Naive thymus-derived CD4-positive, alpha-beta T cell (primary cell): ENCODE data around the gene CEP85L. TPM values are rescaled to one million over a fixed set of nuclear protein-coding genes. Genes with fewer than 3 reads are reported as not detected.

ENCODE experiments used
- ATAC-seq: fragments of 150-1000 bp; cut with Tn5 transposase; 2 replicates; pipeline ENCODE4 v1.10.0; 2021; ENCODE audit warnings: mild to moderate bottlenecking, moderate library complexity
- CTCF ChIA-PET: fragments of 350-600 bp; sonication (Branson Sonifier 250); formaldehyde crosslinking; loops from one replicate; lab custom pipeline; 2021; ENCODE audit warnings: antibody characterized with exemption; lab: Charles Lee
- POLR2A ChIA-PET: fragments of 350-600 bp; sonication (Branson Sonifier 250); formaldehyde crosslinking; loops from one replicate; lab custom pipeline; 2021; ENCODE audit warnings: antibody characterized with exemption, inconsistent platforms; lab: Charles Lee
- DNase-seq, 9 donors: peaks; one replicate each; pipeline versions ENCODE4 v3.0.0 to v3.0.0-alpha.2; 2020 to 2022; ENCODE audit warnings: mixed read lengths in 1 of 9
- H3K27ac ChIP-seq: one replicate; pipeline ENCODE4 v1.7.0; 2013; ENCODE audit warnings: mild to moderate bottlenecking, low read depth, low read length, moderate library complexity
- H3K27me3 ChIP-seq, 2 donors: one replicate each; pipeline ENCODE4 v1.7.0; 2013; ENCODE audit warnings: low read length in 2 of 2, mild to moderate bottlenecking in 2 of 2, moderate library complexity in 2 of 2; ENCODE audit not compliant: control insufficient read depth in 2 of 2, insufficient read depth in 2 of 2
- H3K36me3 ChIP-seq, 3 experiments: 1 replicate in 2 of 3; 2 replicates in 1 of 3; pipeline ENCODE4 v1.7.0; 2013; ENCODE audit warnings: low read length in 3 of 3, mild to moderate bottlenecking in 3 of 3, moderate library complexity in 1 of 3; ENCODE audit not compliant: insufficient read depth in 3 of 3, control insufficient read depth in 2 of 3
- H3K4me1 ChIP-seq, 2 donors: one replicate each; pipeline ENCODE4 v1.7.0; 2013; ENCODE audit warnings: low read length in 2 of 2, mild to moderate bottlenecking in 2 of 2, moderate library complexity in 1 of 2; ENCODE audit not compliant: control insufficient read depth in 2 of 2, insufficient read depth in 2 of 2
- H3K4me3 ChIP-seq: 2 replicates; pipeline ENCODE4 v1.7.0; 2013; ENCODE audit warnings: mild to moderate bottlenecking, low read length
- H3K9me3 ChIP-seq, 3 experiments: 1 replicate in 2 of 3; 2 replicates in 1 of 3; pipeline ENCODE4 v1.7.0; 2013; ENCODE audit warnings: low read length in 3 of 3; ENCODE audit not compliant: control insufficient read depth in 2 of 3
- H3K27ac Mint-ChIP-seq, 9 donors: one replicate each; pipeline ENCODE4 v1.8.0; 2020 to 2022; ENCODE audit warnings: mixed read lengths in 9 of 9, mild to moderate bottlenecking in 8 of 9, moderate library complexity in 5 of 9, inconsistent platforms in 2 of 9
- H3K27me3 Mint-ChIP-seq, 5 donors: one replicate each; pipeline ENCODE4 v1.8.0; 2021 to 2022; ENCODE audit warnings: mixed read lengths in 5 of 5, mild to moderate bottlenecking in 1 of 5
- H3K36me3 Mint-ChIP-seq, 5 donors: one replicate each; pipeline ENCODE4 v1.8.0; 2020 to 2022; ENCODE audit warnings: mixed read lengths in 5 of 5, mild to moderate bottlenecking in 3 of 5, inconsistent platforms in 1 of 5
- H3K4me1 Mint-ChIP-seq, 7 donors: one replicate each; pipeline ENCODE4 v1.8.0; 2020 to 2022; ENCODE audit warnings: mixed read lengths in 7 of 7, mild to moderate bottlenecking in 3 of 7, inconsistent platforms in 1 of 7
- H3K4me3 Mint-ChIP-seq, 10 donors: one replicate each; pipeline ENCODE4 v1.8.0; 2020 to 2022; ENCODE audit warnings: mild to moderate bottlenecking in 10 of 10, mixed read lengths in 10 of 10, moderate library complexity in 6 of 10, inconsistent platforms in 2 of 10
- H3K9me3 Mint-ChIP-seq, 11 donors: one replicate each; pipeline ENCODE4 v1.8.0; 2020 to 2022; ENCODE audit warnings: mixed read lengths in 11 of 11, mild to moderate bottlenecking in 4 of 11, inconsistent platforms in 1 of 11, moderate library complexity in 1 of 11
- intact Hi-C, 2 donors: fragments of 100-400 bp; cut with micrococcal nuclease; formaldehyde crosslinking; loops; one replicate each; pipeline ENCODE4 v1.15.1; 2023
- polyA plus RNA-seq, 2 donors: library from polyadenylated mRNA; unstranded; fragments of 300-500 nt; fragmentation: Illumina TruSeq; gene quantifications; one replicate each; pipeline ENCODE4 v1.2.3, GENCODE V29; 2021
- total RNA-seq, 6 experiments: library from RNA in 5 of 6; stranded (reverse) in 5 of 6; gene quantifications; 1 replicate in 5 of 6; 2 replicates in 1 of 6; pipeline ENCODE4 v1.2.3 and lab custom pipeline; 2021 to 2026

Gene CEP85L
- total and polyA plus RNA-seq, 7 experiments from 2014 or later: 47.3 to 89.1 (median 76.2) TPM

DNA sequence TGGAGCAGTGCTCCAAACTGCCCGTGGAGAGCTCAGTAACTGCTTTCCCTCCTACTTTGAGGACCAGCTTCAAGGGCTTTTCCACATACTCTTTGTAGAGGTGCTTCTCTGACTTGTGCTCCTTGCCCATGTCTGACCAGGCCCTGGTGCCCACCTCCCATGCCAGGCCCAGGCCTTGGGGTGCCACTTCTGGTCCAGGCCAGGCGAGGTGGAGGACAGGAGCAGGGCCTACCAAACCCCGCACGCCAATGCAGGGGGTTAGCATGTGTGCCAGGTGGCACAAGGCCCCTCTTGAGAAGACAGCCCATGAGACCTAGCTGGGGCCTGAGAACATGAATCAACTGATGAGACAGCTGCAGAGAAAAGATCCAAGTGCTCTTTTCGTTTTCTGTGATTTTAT is 150.3 kb downstream of the CEP85L start:
- DNase-seq (no peak), ATAC-seq (no peak)
- ChIA-PET CTCF (no interaction called here), POLR2A (no interaction called here)
- no peak overlapping the region for H3K4me3 ChIP-seq
- Mint-ChIP-seq H3K36me3 (peaks cover 40 to 75% (median 58%) of the 10 kb centered on the region in 5 donors), H3K27ac (peak overlapping the region in 3 of 9 donors; percentile 15 to 40 (median 22)), H3K4me3 (no peak overlapping the region), H3K27me3 (no peaks in the 10 kb centered on the region), H3K4me1 (peaks cover 3 to 37% (median 16%) of the 10 kb centered on the region in 7 donors), H3K9me3 (peaks cover 0 to 14% (median 5%) of the 10 kb centered on the region in 11 donors)
- intact Hi-C loops: no loop called here
- H3K4me1 ChIP-seq: no peaks in the 10 kb centered on the region
- H3K9me3 ChIP-seq: no peaks in the 10 kb centered on the region
- H3K36me3 ChIP-seq: peaks cover 3 to 31% (median 4%) of the 10 kb centered on the region in 3 experiments
- no peaks in the 10 kb centered on the region for H3K27me3 ChIP-seq
- no peak overlapping the region for H3K27ac ChIP-seq

DNA sequence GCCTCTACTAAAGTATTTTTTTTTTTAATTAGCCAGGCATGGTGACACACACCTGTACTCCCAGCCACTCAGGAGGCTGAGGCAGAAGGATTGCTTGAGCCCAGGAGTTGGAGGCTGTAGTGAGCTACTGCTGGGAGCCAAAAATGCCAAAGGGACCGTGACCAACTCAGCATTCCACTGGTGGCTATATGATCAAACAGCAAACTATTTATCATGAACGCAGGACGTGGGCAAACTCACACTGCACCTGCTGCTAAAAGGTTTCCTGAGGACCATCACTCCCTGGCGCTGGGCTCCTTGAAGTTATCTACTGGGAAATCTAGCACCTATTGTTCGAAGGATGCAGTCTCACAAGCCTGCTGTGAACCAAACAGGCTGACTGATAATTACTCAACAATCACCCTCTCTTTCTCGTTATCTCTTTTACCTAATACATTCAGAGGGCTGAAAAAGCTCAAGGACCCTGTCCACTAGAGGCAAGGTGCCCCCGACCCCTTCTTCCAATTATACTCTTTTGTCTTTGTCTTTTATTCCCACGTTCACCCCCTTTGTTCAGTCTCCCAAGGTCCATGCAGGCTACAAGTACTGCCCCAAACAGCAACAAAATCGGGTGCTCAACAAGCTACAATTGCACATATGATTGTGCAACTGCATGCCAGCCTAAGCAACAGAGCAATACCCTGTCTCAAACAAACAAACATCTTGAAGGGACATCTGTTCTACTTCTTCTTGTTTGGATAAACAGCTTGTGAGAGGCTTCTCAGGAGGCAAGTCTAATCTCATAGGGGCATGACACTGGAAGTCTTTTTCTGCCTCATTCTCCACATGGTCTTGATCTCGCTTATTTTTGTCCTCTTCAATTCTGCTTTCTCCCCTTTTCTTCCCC is 151.0 kb downstream of the CEP85L start:
- Histone ChIP-seq H3K36me3 (peaks cover 3 to 37% (median 4%) of the 10 kb centered on the region in 3 experiments), H3K9me3 (no peaks in the 10 kb centered on the region), H3K4me1 (no peaks in the 10 kb centered on the region), H3K27ac (no peak overlapping the region), H3K4me3 (no peak overlapping the region), H3K27me3 (no peaks in the 10 kb centered on the region)
- H3K36me3 Mint-ChIP-seq: peaks cover 40 to 74% (median 57%) of the 10 kb centered on the region in 5 donors
- H3K9me3 Mint-ChIP-seq: peaks cover 0 to 14% (median 5%) of the 10 kb centered on the region in 11 donors
- CTCF ChIA-PET: no interaction called here
- intact Hi-C loops: no loop called here
- H3K4me3 Mint-ChIP-seq: peak overlapping the region in 1 of 10 donors; percentile 3
- POLR2A ChIA-PET: interaction anchor here (0.6 kb wide), 1 partner anchor 11 kb away, joined by 3 read pairs; no protein-coding TSS in a partner anchor
- no peaks in the 10 kb centered on the region for H3K27me3 Mint-ChIP-seq
- DNase-seq: no peak
- no peak for ATAC-seq
- peaks cover 2 to 36% (median 16%) of the 10 kb centered on the region in 7 donors for H3K4me1 Mint-ChIP-seq
- peak overlapping the region in 3 of 9 donors; percentile 6 to 22 (median 15) for H3K27ac Mint-ChIP-seq

DNA sequence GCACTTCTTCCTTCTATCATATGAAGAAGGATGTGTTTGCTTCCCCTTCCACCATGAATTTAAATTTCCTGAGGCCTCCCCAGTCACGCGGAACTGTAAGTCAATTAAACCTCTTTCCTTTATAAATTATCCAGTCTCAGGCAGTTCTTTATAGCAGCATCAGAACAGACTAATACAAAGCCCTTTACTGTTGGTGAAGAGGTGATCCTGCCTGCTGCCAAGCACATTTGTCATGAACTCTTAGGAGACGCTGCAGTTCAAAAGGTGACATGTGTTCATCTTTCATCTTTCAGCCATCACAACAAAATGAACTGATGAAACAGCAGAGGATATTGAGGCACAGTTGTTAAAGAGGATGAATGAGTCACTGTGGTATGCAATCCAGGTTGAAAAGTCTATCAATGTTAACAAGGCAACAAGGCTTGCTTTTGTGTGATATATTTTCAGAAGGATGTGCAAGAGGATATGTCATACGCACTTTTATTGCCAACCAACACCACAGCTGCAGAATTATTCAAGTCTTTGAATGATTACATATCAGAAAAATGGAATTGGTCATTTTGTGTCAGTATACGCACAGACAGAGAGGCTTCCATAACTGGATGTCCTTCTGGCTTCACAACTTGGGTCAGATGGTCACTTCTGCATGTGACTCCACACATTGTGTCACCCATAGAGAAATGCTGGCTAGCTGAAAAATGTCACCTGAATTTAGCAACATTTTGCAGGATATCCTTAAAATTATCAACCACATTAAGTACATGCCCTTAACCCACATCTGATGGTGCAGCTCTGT is 155.7 kb downstream of the CEP85L start:
- peaks cover 33 to 78% (median 64%) of the 10 kb centered on the region in 5 donors for H3K36me3 Mint-ChIP-seq
- Histone ChIP-seq H3K9me3 (no peaks in the 10 kb centered on the region), H3K36me3 (peaks cover 0 to 39% (median 3%) of the 10 kb centered on the region in 3 experiments), H3K4me1 (no peaks in the 10 kb centered on the region), H3K27ac (no peak overlapping the region), H3K27me3 (no peaks in the 10 kb centered on the region), H3K4me3 (no peak overlapping the region)
- DNase-seq (no peak), ATAC-seq (no peak)
- no peaks in the 10 kb centered on the region for H3K27me3 Mint-ChIP-seq
- no peak overlapping the region for H3K4me3 Mint-ChIP-seq
- intact Hi-C loops: no loop called here
- H3K9me3 Mint-ChIP-seq: peaks cover 0 to 12% (median 5%) of the 10 kb centered on the region in 11 donors
- POLR2A ChIA-PET: no interaction called here
- H3K4me1 Mint-ChIP-seq: peaks cover 2 to 42% (median 25%) of the 10 kb centered on the region in 7 donors
- CTCF ChIA-PET: no interaction called here
- peak overlapping the region in 1 of 9 donors; percentile 14 for H3K27ac Mint-ChIP-seq

DNA sequence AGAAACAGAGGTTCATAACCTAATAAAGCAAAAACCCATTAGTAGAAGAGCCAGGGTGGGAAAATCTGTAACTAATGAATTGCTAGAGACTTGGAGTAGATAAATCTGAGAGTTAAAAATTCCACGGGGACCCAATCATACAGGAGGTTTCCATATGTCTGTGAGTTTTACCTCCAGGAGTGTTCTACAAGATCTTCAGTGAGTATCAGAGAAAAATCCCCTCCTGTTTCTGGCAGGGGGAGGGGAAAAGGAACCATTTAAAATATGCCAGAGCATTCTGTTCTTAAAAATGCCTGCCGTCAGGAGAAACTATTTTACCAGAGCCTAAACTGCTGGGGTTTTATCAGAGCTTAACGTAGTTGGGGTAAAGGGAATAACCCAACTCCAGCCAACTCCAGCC is 157.3 kb downstream of the CEP85L start:
- H3K4me3 Mint-ChIP-seq: no peak overlapping the region
- intact Hi-C loops: no loop called here
- H3K36me3 Mint-ChIP-seq: peaks cover 40 to 82% (median 72%) of the 10 kb centered on the region in 5 donors
- peaks cover 0 to 4% (median 0%) of the 10 kb centered on the region in 3 experiments for H3K9me3 ChIP-seq
- CTCF ChIA-PET: no interaction called here
- ATAC-seq (no peak), DNase-seq (no peak)
- peak overlapping the region in 3 of 9 donors; percentile 0 to 82 (median 4) for H3K27ac Mint-ChIP-seq
- H3K4me1 Mint-ChIP-seq: peaks cover 0 to 34% (median 16%) of the 10 kb centered on the region in 7 donors
- H3K27ac ChIP-seq: no peak overlapping the region
- POLR2A ChIA-PET: interaction anchor here (0.6 kb wide), 1 partner anchor 10 kb away, joined by 4 read pairs; no protein-coding TSS in a partner anchor
- H3K36me3 ChIP-seq: peaks cover 3 to 48% (median 11%) of the 10 kb centered on the region in 3 experiments
- H3K4me3 ChIP-seq: no peak overlapping the region
- H3K27me3 ChIP-seq: no peaks in the 10 kb centered on the region
- H3K9me3 Mint-ChIP-seq: peaks cover 0 to 20% (median 18%) of the 10 kb centered on the region in 11 donors
- no peaks in the 10 kb centered on the region for H3K27me3 Mint-ChIP-seq
- H3K4me1 ChIP-seq: no peaks in the 10 kb centered on the region

DNA sequence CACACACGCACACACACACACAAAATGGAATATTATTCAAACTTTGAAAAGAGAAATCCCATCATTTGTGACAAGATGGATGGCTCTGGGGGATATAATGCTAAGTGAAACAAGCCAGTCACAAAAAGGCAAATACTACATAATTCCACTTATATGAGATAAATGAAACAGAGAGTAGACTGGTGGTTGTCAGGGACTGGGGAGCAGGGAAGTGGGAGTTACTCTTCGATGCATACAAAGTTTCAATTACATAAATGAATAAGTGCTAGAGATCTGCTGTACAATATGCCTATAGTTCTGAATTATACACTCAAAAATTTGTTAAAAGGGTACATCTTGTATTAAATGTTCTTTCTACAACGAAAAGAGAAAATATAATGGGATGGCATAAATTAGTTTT is 161.4 kb downstream of the CEP85L start:
- Mint-ChIP-seq H3K27ac (no peak overlapping the region), H3K9me3 (peaks cover 8 to 44% (median 29%) of the 10 kb centered on the region in 11 donors), H3K4me1 (peaks cover 4 to 29% (median 8%) of the 10 kb centered on the region in 7 donors), H3K4me3 (no peak overlapping the region), H3K36me3 (peaks cover 50 to 98% (median 91%) of the 10 kb centered on the region in 5 donors), H3K27me3 (no peaks in the 10 kb centered on the region)
- peaks cover 0 to 11% (median 0%) of the 10 kb centered on the region in 3 experiments for H3K9me3 ChIP-seq
- H3K4me1 ChIP-seq: no peaks in the 10 kb centered on the region
- CTCF ChIA-PET: no interaction called here
- no peak overlapping the region for H3K27ac ChIP-seq
- no peak overlapping the region for H3K4me3 ChIP-seq
- peaks cover 0 to 61% (median 11%) of the 10 kb centered on the region in 3 experiments for H3K36me3 ChIP-seq
- no peaks in the 10 kb centered on the region for H3K27me3 ChIP-seq
- POLR2A ChIA-PET: no interaction called here
- no peak for DNase-seq
- intact Hi-C loops: no loop called here
- ATAC-seq: no peak

DNA sequence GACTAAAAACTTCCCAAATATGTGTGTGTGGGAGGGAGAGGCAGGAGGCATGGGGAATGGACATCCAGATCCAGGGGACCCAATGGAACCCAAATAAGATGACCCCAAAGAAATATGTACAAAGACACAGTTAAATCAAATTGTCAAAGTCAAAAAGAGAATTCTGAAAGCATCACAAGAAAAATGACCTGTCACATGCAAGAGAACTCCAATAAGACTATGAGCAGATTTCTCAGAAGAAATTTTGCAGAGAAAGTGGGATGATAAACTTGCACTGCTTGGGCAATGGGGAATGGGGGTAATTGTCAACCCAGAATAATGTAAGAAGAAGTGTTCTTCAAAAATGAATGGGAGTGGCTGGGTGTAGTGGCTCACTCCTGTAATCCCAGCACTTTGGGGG is 162.8 kb downstream of the CEP85L start:
- Mint-ChIP-seq H3K4me3 (peak overlapping the region in 1 of 10 donors; percentile 43), H3K27me3 (no peaks in the 10 kb centered on the region), H3K27ac (no peak overlapping the region), H3K4me1 (peaks cover 4 to 27% (median 6%) of the 10 kb centered on the region in 7 donors), H3K9me3 (peaks cover 8 to 44% (median 29%) of the 10 kb centered on the region in 11 donors), H3K36me3 (peaks cover 50 to 86% (median 79%) of the 10 kb centered on the region in 5 donors)
- Histone ChIP-seq H3K4me1 (no peaks in the 10 kb centered on the region), H3K4me3 (no peak overlapping the region), H3K27ac (no peak overlapping the region), H3K9me3 (peaks cover 0 to 11% (median 0%) of the 10 kb centered on the region in 3 experiments), H3K36me3 (peaks cover 0 to 61% (median 11%) of the 10 kb centered on the region in 3 experiments), H3K27me3 (no peaks in the 10 kb centered on the region)
- intact Hi-C loops: no loop called here
- POLR2A ChIA-PET: interaction anchor here (0.6 kb wide), 1 partner anchor 12 kb away, joined by 3 read pairs; no protein-coding TSS in a partner anchor
- no peak for ATAC-seq
- CTCF ChIA-PET: no interaction called here
- no peak for DNase-seq
